PC-3 (cell line): ENCODE measurements around the gene PKNOX2. TPM values are rescaled to one million over a fixed set of nuclear protein-coding genes. Genes with fewer than 3 reads are reported as not detected.

Experiments used
- ATAC-seq: fragments of 200-7000 bp; cut with Tn5 transposase; 2 replicates; pipeline ENCODE4 v1.9.1; 2020; ENCODE audit warnings: mild to moderate bottlenecking, moderate library complexity
- BruUV-seq: library from RNA; stranded (reverse); fragments of 400-500 nt; replicated peaks from 2 replicates; lab custom pipeline; 2021; lab: Mats Ljungman, UMichigan
- CTCF ChIA-PET: fragments of 300-600 bp; sonication (Branson Sonifier 250); formaldehyde crosslinking; loops from one replicate; lab custom pipeline; 2022; ENCODE audit warnings: antibody characterized with exemption; lab: Charles Lee
- POLR2A ChIA-PET: fragments of 300-600 bp; sonication (Branson Sonifier 250); formaldehyde crosslinking; loops from one replicate; lab custom pipeline; 2022; ENCODE audit warnings: antibody characterized with exemption; ENCODE audit not compliant: unreplicated experiment; lab: Charles Lee
- DNase-seq: peaks from one replicate; pipeline ENCODE4 v3.0.0-alpha.2; 2015
- H2AFZ ChIP-seq: fragments of 300-600 bp; sonication (generic); 2 replicates; pipeline ENCODE4 v1.6.0; 2016; ENCODE audit warnings: antibody characterized with exemption, low read length
- H3F3A ChIP-seq: fragments of 300-600 bp; sonication (generic); one replicate; pipeline ENCODE4 v1.6.0; 2017; ENCODE audit warnings: antibody characterized with exemption, low read length, control low read depth, mild to moderate bottlenecking; ENCODE audit not compliant: unreplicated experiment
- H3K27ac ChIP-seq: fragments of 300-600 bp; sonication (generic); 2 replicates; pipeline ENCODE4 v1.5.1; 2016; ENCODE audit warnings: mild to moderate bottlenecking, low read length
- H3K27me3 ChIP-seq: fragments of 300-600 bp; sonication (generic); 2 replicates; pipeline ENCODE4 v1.6.1; 2016; ENCODE audit warnings: low read length, mixed read lengths
- H3K36me3 ChIP-seq: fragments of 300-600 bp; sonication (generic); 2 replicates; pipeline ENCODE4 v1.6.1; 2016; ENCODE audit warnings: low read depth, mixed run types, low read length, mixed read lengths
- H3K4me1 ChIP-seq: fragments of 300-600 bp; sonication (generic); 2 replicates; pipeline ENCODE4 v1.5.1; 2016; ENCODE audit warnings: low read length; ENCODE audit not compliant: insufficient read depth
- H3K4me2 ChIP-seq: fragments of 300-600 bp; sonication (generic); 2 replicates; pipeline ENCODE4 v1.6.0; 2016; ENCODE audit warnings: low read length
- H3K4me3 ChIP-seq: fragments of 300-600 bp; sonication (generic); 2 replicates; pipeline ENCODE4 v1.5.1; 2016; ENCODE audit warnings: mild to moderate bottlenecking, low read length, mixed read lengths
- H3K79me2 ChIP-seq: fragments of 300-600 bp; sonication (generic); 2 replicates; pipeline ENCODE4 v1.6.1; 2017; ENCODE audit warnings: low read length, mixed read lengths
- H3K9ac ChIP-seq: fragments of 300-600 bp; sonication (generic); 2 replicates; pipeline ENCODE4 v1.6.0; 2016; ENCODE audit warnings: mild to moderate bottlenecking, low read length
- H3K9me2 ChIP-seq: fragments of 300-600 bp; sonication (generic); replicated peaks from 2 replicates; pipeline ENCODE4 v1.6.1; 2016; ENCODE audit warnings: mixed run types, low read length, mixed read lengths
- H3K9me3 ChIP-seq: fragments of 300-600 bp; sonication (generic); 2 replicates; pipeline ENCODE4 v1.6.1; 2016; ENCODE audit warnings: low read length, mixed read lengths
- H4K20me1 ChIP-seq: fragments of 300-600 bp; sonication (generic); 2 replicates; pipeline ENCODE4 v1.6.1; 2016; ENCODE audit warnings: low read length, mixed read lengths
- CTCF ChIP-seq: fragments of 300-600 bp; sonication (generic); conservative IDR thresholded peaks from 2 replicates; pipeline ENCODE4 v1.5.1; 2017; ENCODE audit warnings: antibody characterized with exemption, low read depth, mild to moderate bottlenecking, low read length
- EZH2 ChIP-seq: fragments of 300-600 bp; sonication (generic); IDR thresholded peaks from one replicate; pipeline ENCODE4 v1.6.1; 2017; ENCODE audit warnings: antibody characterized with exemption, mild to moderate bottlenecking, low read length; ENCODE audit not compliant: unreplicated experiment
- EZH2phosphoT487 ChIP-seq: fragments of 300-600 bp; sonication (generic); IDR thresholded peaks from 2 replicates; pipeline ENCODE4 v1.6.1; 2018; ENCODE audit warnings: mild to moderate bottlenecking, antibody characterized with exemption, low read length, borderline replicate concordance
- intact Hi-C: fragments of 100-400 bp; cut with micrococcal nuclease; formaldehyde crosslinking; loops from 2 replicates; pipeline ENCODE4 v1.9.0; 2023
- total RNA-seq: library from RNA; depleted of rRNA; stranded (reverse); fragments of >200 nt; gene quantifications from 2 replicates; pipeline ENCODE4 v1.2.3, GENCODE V29; 2014

Gene PKNOX2
- total RNA-seq, 1 experiment from 2014 or later: not detected

DNA sequence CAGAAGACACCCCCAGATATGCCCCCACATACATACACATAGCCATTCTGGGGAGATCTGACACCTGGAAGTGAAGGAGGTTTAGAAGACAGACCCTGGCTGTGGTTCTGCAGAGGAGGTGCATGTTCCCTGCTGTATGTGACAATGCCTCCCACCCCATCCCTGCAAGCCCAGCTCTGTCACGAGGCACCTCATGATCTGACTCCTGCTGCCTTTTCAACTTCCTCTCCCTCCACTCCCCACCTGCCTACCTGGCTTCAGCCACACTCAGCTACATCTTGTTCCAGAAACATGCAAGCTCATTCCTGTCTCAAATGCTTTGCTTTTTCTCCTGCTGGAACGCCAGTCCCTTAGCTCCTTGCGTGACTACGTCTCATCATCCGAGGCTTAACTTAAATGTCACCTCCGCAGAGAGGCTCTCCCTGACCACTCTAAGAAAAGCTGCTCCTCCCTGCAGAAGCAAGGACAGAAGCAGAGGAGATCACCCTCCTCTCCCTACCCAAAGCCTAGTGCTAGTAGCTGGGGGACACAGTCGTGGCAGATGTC, 217.0 kb downstream of the PKNOX2 start:
- intact Hi-C loops: no loop called here
- ATAC-seq: no peak
- no TSS peak for BruUV-seq
- H3K36me3 ChIP-seq: no peaks in the 10 kb centered on the region
- no peaks in the 10 kb centered on the region for H3K4me1 ChIP-seq
- no peak for DNase-seq
- ChIA-PET POLR2A (no interaction called here), CTCF (no interaction called here)
- H3K9me2 ChIP-seq: no peaks in the 10 kb centered on the region
- no peak overlapping the region for H3K4me3 ChIP-seq
- H3K79me2 ChIP-seq: no peaks in the 10 kb centered on the region
- H3F3A ChIP-seq: no peaks in the 10 kb centered on the region
- H3K27ac ChIP-seq: no peak overlapping the region
- no peak overlapping the region for H3K4me2 ChIP-seq
- H3K27me3 ChIP-seq: peaks cover 90% of the 10 kb centered on the region
- H4K20me1 ChIP-seq: no peaks in the 10 kb centered on the region
- no peak overlapping the region for H2AFZ ChIP-seq
- H3K9me3 ChIP-seq: no peaks in the 10 kb centered on the region
- TF ChIP-seq EZH2: no peak
- no peak for TF ChIP-seq CTCF
- no peak for TF ChIP-seq EZH2phosphoT487
- H3K9ac ChIP-seq: no peak overlapping the region

- H3K9me2 ChIP-seq: no peaks in the 10 kb centered on the region
- H3K27me3 ChIP-seq: peaks cover 82% of the 10 kb centered on the region
- H2AFZ ChIP-seq: no peak overlapping the region
- H3K79me2 ChIP-seq: no peaks in the 10 kb centered on the region
- no peaks in the 10 kb centered on the region for H3K4me1 ChIP-seq
- H3K27ac ChIP-seq: no peak overlapping the region
- CTCF ChIA-PET: no interaction called here
- ATAC-seq (no peak), DNase-seq (no peak)
- no peak overlapping the region for H3K4me3 ChIP-seq
- no peaks in the 10 kb centered on the region for H4K20me1 ChIP-seq
- H3K36me3 ChIP-seq: no peaks in the 10 kb centered on the region
- TF ChIP-seq EZH2phosphoT487: no peak
- TF ChIP-seq CTCF: no peak
- no peak for TF ChIP-seq EZH2
- no TSS peak for BruUV-seq
- H3F3A ChIP-seq: no peaks in the 10 kb centered on the region
- intact Hi-C loops: no loop called here
- no peak overlapping the region for H3K4me2 ChIP-seq
- H3K9me3 ChIP-seq: no peaks in the 10 kb centered on the region
- H3K9ac ChIP-seq: no peak overlapping the region
- POLR2A ChIA-PET: no interaction called here
Measured at GRCh38 chr11:125382314-125382791, 217.8 kb downstream of the PKNOX2 start.

DNA sequence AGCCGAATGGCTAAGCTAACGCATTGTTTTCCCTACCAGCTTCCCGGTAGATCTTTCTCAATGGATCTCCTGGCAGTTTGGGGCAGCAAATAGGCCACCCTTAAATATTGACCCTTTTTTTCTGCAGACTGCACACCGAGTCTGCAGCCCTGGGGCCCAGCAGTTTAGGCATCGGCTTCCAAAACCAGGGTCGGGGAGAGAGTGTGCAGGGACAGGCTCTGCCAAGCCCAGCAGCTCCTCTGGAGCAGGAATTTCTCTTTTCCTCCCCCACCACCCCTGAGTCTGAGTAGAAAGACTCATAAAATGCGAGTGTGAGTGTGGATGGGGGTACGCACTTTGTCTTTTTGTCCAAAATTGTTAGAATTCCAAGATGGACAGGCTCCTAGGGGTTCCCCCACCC, 218.3 kb downstream of the PKNOX2 start:
- POLR2A ChIA-PET: no interaction called here
- peak; percentile 27 for TF ChIP-seq EZH2
- TF ChIP-seq EZH2phosphoT487: no peak
- TF ChIP-seq CTCF: no peak
- no TSS peak for BruUV-seq
- Histone ChIP-seq H3K4me1 (no peaks in the 10 kb centered on the region), H4K20me1 (no peaks in the 10 kb centered on the region), H3K27me3 (peaks cover 79% of the 10 kb centered on the region), H3K27ac (no peak overlapping the region), H3K4me2 (no peak overlapping the region), H3K79me2 (no peaks in the 10 kb centered on the region), H3K9me2 (no peaks in the 10 kb centered on the region), H3K36me3 (no peaks in the 10 kb centered on the region), H3F3A (no peaks in the 10 kb centered on the region), H2AFZ (no peak overlapping the region), H3K9me3 (no peaks in the 10 kb centered on the region), H3K9ac (no peak overlapping the region), H3K4me3 (no peak overlapping the region)
- ATAC-seq (no peak), DNase-seq (no peak)
- CTCF ChIA-PET: no interaction called here
- intact Hi-C loops: no loop called here
